ENCODE measurements around the gene ST8SIA2.

ST8SIA2 gene, protein sequence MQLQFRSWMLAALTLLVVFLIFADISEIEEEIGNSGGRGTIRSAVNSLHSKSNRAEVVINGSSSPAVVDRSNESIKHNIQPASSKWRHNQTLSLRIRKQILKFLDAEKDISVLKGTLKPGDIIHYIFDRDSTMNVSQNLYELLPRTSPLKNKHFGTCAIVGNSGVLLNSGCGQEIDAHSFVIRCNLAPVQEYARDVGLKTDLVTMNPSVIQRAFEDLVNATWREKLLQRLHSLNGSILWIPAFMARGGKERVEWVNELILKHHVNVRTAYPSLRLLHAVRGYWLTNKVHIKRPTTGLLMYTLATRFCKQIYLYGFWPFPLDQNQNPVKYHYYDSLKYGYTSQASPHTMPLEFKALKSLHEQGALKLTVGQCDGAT

DNA sequence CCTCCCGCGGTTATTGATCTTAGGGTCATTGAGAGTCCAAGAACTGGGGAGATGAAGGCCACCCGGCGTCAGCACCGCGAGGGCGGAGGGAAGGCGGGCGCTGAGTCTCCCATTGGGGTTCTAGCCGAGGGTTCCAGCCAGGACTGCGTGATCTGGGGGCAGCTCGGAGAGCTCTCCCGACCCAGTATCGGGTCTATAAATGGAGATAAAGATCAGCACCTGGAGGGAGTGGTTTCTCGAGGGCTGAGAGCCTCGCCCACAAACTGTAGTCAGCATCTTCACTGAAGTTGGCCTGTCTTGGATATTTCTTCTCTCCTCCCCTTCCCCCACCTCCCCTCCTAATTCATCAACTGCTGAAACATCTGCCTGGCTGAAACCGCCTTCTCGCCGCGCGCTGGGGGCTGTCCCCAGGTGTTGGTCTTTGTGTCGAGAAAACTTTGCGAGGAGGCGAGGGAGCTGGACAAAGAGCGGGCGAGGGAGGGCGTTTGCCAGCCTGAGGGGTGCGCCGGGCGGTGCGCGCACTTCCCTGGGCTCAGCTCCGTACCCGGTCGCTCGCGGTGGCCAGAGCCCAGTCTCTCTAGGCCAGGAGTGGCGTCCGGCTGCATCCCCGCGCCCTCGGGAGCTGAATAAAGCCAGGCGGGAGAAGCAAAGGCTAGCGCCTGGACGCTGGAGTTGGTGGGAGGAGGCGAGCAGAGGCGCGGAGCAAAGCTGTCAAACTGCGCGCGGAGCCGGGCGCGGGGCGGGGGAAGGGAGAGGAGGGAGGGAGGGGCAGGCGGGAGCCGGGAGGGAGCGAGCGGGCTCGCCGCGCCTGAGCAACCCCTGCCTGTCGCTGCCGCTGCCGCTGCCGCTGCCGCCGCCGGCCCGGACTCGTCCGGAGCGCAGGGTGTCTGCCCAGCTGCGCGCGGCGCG lies at the start of gene ST8SIA2:
Gene ST8SIA2 (plus strand): TSS at position 811 of the 909 bp plus-strand sequence. CDS start 184 bp downstream, outside the sequence.
- in situ Hi-C loops (cut with MboI; ENCODE audit: low sequenced_read_pairs), result no loop called here

DNA sequence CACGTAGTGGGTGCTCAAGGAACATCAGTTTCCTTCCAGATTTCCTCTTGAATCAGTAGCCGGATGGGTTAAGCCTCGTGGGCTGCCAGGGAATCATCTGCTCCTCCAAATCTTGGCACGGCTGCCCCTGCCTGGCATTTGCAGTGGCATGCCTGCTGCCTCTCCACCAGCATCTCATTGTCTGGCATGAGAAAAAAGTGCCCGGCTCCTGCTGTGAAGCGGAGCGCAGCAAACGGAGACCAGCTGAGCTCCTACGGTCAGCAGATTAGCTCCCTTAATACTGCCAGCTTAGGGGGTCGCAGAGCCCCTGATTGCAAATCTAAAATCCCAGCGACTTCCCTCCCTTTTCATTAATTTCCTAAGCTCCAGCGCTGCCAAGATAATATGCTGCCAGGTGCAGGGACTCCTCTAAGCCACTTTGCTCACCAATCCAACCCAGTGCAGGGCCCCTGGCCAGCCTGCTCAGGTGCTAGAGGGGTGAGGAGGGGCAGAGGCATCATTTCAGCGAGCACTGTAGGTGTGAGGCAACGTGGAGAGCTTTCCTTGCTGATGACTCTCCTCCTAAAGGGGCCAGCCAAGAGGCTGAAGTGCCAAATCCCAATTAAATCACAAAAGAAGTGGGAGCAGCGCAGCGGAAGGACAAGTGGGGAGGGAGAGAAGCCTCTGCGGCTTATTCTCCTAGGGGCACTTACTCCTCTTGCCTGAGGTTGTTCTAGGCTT lies 49.6 kb upstream of the ST8SIA2 start:
- in situ Hi-C loops (cut with MboI; ENCODE audit: low sequenced_read_pairs), result no loop called here

DNA sequence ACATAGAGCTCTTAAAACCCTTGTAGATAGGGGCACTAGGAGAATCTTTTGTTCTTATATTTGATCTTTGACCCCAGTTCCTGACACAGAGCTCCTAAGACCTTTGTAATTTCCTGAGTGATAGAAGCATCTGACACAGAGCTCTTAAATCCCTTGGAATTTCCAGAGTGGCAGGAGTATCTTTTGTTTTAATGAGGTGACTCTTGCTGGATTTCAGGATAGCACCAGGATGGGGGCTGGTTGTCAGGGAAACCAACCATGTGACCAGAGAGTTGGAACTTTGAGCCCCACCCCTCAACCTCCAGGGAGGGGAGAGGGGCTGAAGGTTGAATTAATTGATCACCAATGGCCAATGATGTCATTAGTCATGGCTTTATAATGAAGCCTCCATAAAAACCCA lies 47.6 kb upstream of the ST8SIA2 start:
- in situ Hi-C loops (cut with MboI; ENCODE audit: low sequenced_read_pairs), result no loop called here

DNA sequence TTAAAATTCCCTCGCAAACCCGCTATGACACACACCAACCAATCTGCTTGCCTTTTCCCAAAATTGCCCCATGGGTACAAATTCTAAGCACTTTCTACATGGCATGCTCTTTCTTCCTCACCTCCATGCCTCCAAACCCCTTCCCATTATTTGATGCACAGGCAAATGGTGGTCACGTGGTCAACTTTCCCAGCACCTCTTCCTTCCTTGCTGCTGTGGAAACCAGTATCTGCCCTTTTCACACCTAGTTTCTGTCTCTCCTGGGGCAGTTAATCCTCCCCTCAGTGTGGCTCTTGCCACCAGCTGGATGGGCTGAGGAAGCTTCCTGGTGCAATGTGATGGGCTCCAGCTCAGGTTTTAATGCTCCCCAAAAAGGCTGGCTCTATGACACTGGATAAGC lies 38.4 kb upstream of the ST8SIA2 start:
- in situ Hi-C loops (cut with MboI; ENCODE audit: low sequenced_read_pairs), result no loop called here

- in situ Hi-C loops (cut with MboI; ENCODE audit: low sequenced_read_pairs), result no loop called here
Observed at GRCh38 chr15:92361321-92362000, 32.2 kb upstream of the ST8SIA2 start.

DNA sequence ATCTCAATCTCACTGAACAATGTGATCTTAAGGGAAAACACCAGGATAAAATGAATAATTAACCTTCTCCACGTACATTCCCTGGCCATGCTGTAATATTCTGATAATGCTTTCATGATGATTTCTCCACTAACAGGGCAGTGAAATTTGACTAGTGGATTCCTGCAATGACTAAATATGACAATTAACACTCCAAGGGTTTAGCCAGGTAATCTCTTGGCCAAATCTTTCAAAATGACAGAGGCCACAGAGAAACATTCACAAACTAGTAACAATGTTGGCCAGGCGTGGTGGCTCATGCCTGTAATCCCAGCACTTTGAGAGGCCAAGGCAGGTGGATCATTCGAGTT lies 31.7 kb upstream of the ST8SIA2 start:
- in situ Hi-C loops (cut with MboI; ENCODE audit: low sequenced_read_pairs), result no loop called here

GRCh38 chr15:92365084-92365483 lies 28.6 kb upstream of the ST8SIA2 start:
- in situ Hi-C loops (cut with MboI; ENCODE audit: low sequenced_read_pairs), result no loop called here

DNA sequence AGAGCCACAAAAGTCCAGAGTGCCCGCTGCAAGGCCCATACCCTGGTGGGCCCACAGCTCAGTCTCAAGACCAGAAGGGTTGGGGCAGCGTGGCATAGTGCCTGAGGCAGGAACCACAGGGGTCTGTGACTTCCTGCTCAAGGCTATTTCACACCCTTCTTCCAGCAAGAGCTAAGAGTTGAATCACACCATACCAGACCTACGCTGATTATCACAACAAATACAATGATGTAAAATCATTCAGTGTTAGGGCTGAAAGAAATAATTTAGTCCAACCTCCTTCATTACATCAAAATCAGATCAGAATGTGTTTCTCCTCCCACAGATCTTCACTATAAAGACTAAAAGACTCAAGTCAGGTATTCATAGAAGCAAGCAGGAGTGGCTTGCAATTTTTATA lies 27.8 kb upstream of the ST8SIA2 start:
- in situ Hi-C loops (cut with MboI; ENCODE audit: low sequenced_read_pairs), result no loop called here

GRCh38 chr15:92366381-92366780 lies 27.3 kb upstream of the ST8SIA2 start:
- in situ Hi-C loops (cut with MboI; ENCODE audit: low sequenced_read_pairs), result no loop called here

DNA sequence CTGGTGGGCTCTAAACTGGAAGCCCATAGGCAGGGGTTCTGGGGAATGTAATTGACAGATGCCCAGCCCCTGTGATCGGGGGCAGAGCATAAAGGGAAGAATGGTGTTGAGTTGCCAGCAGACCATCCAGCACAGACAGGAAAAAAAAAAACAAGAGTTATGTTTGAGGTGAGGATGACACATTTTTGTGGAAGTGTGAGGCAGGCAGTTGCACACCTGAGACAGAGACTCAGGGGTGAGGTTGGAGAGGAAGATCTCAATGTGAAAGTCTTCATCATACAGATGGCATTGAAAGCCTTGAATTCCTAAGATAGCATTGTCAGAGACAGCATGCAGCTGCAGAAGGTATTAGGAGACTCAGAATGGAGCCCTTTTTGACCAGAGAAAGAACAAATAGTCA lies 18.6 kb upstream of the ST8SIA2 start:
- in situ Hi-C loops (cut with MboI; ENCODE audit: low sequenced_read_pairs), result no loop called here

DNA sequence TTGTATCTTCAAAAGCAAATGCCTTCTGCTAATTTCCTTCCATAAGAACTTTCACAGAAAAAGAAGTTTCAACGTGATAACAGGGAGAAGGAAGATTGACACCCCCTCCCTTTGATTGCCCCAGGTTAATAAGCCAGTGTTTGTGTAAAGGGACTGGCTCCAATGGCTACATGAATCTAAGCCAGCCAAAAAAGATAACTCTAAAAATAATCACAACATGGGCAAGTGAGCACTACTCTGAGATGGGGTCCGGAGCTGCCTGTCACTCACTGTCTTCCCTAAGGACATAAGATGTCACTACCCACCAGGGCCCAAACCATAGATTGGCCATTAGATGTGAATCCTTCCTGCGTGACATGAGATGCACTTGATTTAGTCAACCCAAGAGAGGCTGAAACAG lies 17.6 kb upstream of the ST8SIA2 start:
- in situ Hi-C loops (cut with MboI; ENCODE audit: low sequenced_read_pairs), result no loop called here

- in situ Hi-C loops (cut with MboI; ENCODE audit: low sequenced_read_pairs), result no loop called here
Observed at GRCh38 chr15:92377083-92377789, 16.4 kb upstream of the ST8SIA2 start.

DNA sequence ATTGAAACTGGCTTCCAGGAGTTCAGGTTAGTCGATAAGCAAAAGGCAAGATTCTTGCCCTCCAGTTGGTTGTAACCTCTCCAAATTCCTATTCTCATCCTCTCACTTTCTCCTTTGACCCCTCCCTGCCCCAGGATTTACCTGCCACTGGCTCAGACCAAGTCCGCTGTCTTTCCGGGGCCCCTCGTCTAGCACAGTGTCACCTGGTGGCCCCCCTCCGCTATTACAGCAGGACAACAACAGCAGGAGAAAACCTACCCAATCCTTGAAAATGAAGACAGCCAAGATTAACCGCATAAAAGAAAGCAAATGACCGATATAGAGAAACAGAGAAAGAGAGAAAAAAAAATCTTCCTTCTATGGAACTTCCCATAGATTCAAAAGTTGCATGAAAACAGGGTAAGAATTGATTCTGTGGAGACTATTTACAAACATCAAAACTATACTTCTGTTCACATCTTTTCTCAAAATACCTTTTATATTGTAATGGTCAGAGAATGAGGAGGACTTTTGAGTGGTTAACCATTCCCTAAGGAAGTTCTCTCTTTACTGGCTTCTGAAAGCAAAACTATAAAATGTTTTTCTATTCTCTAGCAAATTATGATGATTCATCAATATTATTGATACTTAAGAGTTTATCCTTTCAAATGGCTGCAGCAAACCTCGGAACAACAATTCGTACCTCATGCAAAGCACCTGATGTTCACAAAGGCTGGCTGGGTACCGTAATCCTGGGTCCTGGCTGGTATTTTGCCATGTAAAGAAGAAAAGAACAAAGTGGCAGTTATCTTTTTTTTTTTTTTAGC lies 10.0 kb upstream of the ST8SIA2 start:
- in situ Hi-C loops (cut with MboI; ENCODE audit: low sequenced_read_pairs), result no loop called here

DNA sequence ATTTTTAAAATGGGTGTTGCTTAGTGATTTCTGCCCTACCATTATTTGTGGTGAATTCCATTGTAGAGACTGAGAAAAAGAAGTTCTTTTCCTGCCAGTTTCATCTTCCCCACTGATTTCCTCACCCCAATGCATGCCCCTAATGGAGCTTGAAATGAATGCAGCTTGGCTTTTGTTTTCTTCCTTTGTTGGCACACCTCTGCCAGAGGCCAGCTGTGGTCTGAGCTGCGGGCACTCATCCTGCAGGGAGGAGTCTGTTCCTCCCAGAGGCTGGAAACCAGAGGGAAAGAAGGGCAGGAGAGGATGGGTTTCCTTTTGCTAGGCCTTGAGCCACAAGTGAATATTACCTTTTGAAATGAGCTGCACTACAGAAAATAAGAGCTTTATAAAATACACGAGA lies 9.3 kb upstream of the ST8SIA2 start:
- in situ Hi-C loops (cut with MboI; ENCODE audit: low sequenced_read_pairs), result no loop called here

DNA sequence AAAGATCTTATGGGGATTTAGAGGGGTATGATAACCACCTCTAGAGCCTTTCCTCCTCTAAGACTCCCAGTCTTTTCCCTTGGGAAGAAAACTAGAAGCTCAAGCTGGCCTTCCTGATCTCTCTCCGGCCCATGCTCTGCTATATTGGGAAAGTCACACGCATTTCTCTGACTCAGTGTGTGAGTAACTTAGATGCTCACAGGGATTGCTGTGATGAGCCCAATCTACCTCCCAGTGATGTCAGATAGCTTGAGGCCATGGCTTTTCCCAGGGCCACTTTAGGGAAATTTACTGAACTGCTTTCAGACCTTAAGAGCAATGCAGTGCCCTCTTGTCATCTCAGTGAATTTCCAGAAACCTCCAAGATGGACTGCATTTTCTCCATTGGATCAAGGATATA lies 8.6 kb upstream of the ST8SIA2 start:
- in situ Hi-C loops (cut with MboI; ENCODE audit: low sequenced_read_pairs), result no loop called here

- in situ Hi-C loops (cut with MboI; ENCODE audit: low sequenced_read_pairs), result no loop called here
Observed at GRCh38 chr15:92391640-92392039, 2.0 kb upstream of the ST8SIA2 start.

- in situ Hi-C loops (cut with MboI; ENCODE audit: low sequenced_read_pairs), result no loop called here
Observed at GRCh38 chr15:92392462-92392861, 1.2 kb upstream of the ST8SIA2 start.

DNA sequence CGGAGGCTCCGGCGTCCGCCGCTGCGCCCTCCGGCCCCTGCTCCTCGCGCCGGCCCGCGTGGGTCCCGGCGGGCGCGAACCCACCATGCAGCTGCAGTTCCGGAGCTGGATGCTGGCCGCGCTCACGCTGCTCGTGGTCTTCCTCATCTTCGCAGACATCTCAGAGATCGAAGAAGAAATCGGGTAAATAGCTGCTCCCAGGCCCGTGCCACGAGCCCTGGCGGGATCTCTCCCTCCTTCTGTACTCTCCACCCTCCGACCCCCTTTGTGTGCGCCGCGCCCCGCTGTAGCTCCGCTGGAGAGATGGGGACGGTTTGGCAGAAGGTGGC lies 263 bp downstream of the ST8SIA2 start:
- in situ Hi-C loops (cut with MboI; ENCODE audit: low sequenced_read_pairs), result no loop called here

DNA sequence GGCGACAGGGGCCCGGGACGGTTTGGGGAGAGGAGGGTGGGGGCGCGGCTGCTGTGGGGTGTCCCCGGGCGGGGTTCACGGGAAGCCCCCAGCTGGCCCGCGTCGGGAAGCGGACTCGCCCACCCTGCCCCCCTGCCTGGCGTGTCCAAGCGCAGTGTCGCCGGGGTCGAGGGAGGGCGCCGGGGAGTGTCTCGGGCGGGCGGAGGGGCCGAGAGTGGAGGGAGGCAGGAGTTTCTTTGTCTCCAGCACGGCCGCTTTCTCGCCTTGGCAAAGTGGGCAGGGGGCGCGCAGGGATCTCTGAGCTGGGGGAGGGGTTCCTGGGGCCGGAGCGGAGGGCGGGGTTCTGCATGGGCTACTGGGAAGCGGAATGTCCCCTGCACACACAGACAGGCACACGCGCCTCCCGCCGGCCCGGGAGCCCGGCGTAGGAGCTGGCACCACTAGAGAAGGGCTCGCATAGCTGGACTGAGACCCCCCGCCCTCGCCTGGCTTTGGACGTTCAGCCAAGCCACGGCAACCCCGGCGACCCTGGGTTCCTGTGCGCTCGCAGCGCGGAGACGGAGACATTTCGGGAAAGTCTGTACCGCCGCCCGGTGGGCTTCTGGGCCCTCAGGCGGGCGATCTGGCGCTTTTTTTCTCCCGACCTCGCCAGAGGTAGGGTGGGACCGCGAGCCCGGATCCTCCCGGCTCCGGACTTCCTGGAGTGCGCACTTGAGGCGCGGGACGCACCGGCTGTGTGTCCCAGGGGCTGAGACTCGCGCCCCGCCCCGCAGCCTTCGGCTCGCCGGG lies 822 bp downstream of the ST8SIA2 start:
- in situ Hi-C loops (cut with MboI; ENCODE audit: low sequenced_read_pairs), result no loop called here
